HG02884 (cell line): ENCODE measurements around the gene SENP8.

Source experiments
- ATAC-seq: cut with Tn5 transposase; IDR thresholded peaks from one replicate; pipeline ENCODE4 v1.9.1; 2021; ENCODE audit warnings: mild to moderate bottlenecking, moderate library complexity; ENCODE audit not compliant: unreplicated experiment

SENP8 gene

DNA sequence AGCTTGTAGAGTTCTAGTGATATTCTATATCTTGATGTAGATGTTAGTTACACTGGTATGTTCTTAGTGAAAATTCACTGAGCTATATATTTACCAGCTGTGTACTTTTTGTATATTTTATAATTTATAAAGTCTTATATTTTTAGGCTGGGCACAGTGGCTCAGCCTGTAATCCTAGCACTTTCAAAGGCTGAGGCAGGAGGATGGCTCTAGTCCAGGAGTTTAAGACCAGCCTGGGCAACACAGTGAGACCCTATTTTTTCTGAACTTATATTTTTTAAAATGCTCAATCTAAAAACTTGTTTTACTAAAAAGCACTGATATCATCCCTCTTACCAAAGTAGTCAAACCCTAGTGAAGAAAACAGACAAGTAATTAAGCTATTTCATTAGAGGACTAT lies 5.4 kb upstream of the SENP8 start:
- ATAC-seq: no peak

DNA sequence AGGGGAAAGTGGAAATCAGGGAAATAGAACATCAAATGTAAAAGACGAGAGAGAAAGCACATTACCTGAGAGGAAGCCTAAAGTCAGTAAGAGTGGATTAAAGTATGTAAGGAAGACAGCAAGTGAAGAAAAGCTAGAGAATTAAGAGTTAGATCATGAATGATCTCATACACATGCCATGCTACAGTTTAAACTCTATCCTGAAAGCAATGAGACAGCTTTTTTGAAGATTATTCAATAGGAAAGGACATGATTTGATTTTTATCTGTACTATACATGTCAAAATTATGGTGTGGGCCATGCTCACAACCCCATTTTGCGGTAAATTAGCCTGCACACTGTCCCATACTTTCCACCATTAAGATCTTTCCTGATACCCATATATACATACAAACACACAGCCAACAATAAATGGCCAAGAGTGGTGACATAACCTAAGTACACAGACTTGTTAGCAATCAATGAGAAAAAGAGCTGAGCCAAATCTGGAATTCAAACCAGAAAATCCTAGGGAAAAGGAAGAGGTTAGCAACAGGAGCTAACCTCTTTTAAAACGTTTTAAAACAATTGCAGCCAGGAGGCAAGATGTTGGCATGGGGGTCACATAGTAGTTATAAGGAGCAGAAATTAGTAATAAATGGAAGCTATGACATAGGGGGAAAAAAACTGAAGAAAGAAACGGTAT lies 4.7 kb upstream of the SENP8 start:
- no peak for ATAC-seq

DNA sequence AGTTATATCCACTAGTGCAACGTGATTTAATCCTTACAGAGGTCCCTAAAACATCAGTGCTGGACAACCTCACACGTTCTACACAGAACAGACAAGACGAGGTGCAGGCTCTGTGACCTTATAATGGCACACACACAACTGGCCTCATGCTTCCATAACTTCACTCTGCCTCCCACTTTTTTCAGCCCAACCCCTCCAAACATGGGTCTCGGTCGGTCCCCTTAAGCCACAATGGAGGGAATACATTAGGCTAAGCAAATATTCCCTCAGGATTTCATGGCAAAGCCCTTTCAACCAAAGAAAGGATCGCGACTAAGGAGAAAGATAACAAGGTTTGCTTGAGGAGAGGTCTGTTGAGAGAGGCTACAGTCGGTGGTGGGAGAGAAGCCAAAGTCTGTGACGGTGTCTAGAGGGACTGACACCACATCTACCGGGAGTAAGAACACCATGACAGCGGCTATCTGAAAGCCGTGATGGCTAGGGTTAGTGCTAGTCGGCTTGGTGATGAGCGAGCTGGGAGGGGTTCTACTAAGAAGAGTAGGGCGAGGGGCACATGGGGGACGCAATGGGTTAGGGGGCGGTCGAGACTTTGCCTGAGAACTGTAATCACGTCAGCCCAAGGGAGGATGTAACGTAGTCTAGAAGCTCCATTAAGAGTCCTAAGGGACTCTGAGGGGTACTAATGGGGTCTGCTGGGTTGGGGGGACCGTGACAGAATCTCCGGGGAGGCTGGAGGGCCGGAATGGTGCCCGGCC lies 1.3 kb upstream of the SENP8 start:
- no peak for ATAC-seq

DNA sequence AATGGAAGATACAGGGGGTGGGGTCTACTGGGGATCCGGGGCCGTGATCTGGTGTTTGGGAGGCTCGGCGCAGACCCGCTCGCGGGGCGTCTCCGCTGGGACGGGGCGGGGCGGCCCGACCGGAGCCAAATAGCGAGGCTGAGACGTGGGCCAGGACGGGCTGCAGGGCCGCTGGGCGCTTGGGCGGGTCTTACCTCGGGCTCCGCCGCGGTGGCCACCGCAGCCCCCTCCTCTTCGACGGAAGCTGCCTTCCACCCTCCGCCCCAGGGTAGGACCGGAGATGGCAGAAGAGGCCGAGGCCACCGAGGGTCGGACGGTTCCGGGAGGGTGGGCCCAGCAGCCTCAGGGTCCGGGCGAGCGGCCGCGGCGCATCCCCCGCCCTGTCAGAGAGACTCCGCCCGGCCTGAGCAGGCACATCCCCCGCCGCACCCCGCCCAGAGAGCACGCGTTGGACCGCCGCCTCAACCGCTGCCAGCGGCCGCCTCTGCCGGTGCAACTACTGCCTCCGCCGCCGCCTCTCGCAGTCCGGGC lies 652 bp upstream of the SENP8 start:
- ATAC-seq: peak; percentile 59

GRCh38 chr15:72124218-72124617 lies 6.0 kb downstream of the SENP8 start:
- ATAC-seq: no peak

DNA sequence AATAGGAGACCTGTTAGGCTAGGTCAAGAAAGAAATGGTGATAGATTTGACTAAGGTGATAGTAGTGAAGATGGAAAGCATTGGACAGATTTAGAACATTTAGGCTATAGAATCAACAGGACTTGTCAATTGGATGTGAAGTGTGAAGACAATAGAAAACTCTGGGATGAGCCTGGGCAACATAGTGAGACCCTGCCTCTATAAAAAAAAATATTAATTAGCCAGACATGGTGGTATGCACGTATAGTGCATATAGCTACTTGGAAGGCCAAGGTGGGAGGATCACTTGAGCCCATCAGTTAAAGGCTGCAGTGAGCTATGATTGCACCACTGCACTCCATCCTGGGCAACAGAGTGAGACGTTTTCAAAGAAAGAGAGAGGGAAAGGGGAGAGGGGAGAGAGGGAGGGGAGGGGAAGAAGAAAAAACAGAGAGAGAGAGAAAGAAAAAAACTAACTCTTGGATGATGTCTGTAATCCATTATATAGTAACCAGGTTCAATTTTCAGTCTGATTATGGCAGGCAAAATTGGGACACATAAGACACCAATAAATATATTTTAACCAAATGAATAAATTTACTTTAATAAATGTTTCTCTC lies 9.6 kb downstream of the SENP8 start:
- ATAC-seq: no peak

- ATAC-seq: no peak
Measured at GRCh38 chr15:72128359-72128758, 10.2 kb downstream of the SENP8 start.

GRCh38 chr15:72130272-72130671 lies 12.1 kb downstream of the SENP8 start:
- no peak for ATAC-seq

GRCh38 chr15:72131922-72132321 lies 13.7 kb downstream of the SENP8 start:
- no peak for ATAC-seq

DNA sequence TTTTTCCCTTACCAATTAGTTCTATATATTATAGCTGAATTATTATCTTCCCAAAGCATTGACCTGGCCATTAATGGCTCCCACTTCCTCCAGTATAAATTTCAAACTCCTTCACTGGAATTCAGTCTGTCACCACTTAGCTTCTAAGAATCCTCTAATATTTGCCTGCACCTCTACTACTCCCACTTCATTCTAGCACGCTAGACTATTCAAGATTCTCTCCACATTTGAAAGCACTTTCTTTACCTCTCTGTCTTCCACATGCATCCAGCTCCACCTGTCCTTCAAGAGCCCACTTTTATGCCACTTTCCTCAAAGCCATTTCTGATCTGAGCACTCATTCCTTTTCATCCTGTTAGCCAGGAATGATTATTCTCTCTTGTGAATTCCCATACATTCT lies 15.0 kb downstream of the SENP8 start:
- no peak for ATAC-seq

- no peak for ATAC-seq
Measured at GRCh38 chr15:72135719-72136118, 17.5 kb downstream of the SENP8 start.

GRCh38 chr15:72136170-72137051 lies 18.2 kb downstream of the SENP8 start:
- no peak for ATAC-seq

DNA sequence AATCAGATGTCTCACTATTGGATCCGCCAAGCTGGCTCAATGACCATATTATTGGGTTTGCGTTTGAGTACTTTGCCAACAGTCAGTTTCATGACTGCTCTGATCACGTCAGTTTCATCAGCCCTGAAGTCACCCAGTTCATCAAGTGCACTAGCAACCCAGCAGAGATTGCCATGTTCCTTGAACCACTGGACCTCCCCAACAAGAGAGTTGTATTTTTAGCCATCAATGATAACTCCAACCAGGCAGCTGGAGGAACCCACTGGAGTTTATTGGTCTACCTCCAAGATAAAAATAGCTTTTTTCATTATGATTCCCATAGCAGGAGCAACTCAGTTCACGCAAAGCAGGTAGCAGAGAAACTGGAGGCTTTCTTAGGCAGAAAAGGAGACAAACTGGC lies 21.5 kb downstream of the SENP8 start:
- no peak for ATAC-seq

- ATAC-seq: no peak
Measured at GRCh38 chr15:72140088-72140487, 21.9 kb downstream of the SENP8 start.

- peak; percentile 100 for ATAC-seq
Measured at GRCh38 chr15:72141171-72142084, 23.2 kb downstream of the SENP8 start.

DNA sequence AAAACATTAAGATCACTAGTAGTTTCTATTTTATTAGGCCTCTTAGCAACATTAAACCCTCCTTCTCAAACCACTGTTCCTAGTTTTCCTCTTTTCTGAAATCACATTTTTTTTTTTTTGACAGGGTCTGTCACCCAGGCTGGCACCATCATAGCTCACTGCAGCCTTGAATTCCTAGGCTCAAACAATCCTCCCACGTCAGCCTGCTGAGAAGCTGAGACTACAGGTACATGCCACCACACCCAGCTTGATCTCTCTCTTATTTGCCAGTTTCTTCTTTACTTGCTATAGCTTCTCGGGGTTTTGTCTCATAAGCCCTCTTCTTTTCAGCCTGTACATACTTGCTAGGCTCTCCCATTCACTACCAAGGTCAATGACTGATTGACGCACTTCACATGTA lies 28.0 kb downstream of the SENP8 start:
- no peak for ATAC-seq

GRCh38 chr15:72146934-72147333 lies 28.7 kb downstream of the SENP8 start:
- no peak for ATAC-seq

- no peak for ATAC-seq
Measured at GRCh38 chr15:72147418-72147817, 29.2 kb downstream of the SENP8 start.

DNA sequence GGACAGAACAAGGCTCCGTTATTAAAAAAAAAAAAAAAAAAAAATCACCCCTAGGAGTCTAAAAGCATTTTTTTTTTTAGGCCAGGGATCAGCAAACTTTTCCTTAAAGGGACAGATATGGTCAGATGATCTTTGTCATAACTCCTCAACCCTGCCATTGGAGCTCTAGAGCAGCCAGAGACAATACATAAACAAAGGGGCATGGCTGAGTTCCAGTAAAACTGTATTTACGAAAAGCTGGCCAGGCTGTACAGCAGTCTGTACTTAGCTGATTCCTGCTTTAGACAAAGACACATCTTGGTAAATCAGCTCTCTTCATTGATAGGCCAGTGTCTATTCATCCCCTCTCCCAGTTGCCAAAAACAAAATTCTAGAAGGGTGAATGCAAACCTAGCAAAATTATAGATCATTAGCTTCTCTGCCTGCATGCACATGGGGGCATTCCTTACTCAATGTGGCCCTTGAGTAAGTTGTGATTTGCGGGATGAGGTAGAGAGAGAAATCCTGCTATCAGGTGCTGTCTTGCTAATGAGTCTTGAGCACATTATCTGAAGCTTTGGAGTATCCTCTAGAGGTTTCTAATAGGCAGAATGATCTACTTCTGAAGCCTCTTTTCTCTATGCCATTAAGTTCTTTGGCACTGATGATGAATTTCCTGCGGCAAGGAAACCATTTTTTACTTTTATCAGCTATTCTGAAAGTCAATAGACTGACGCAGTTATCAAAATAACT lies 35.2 kb downstream of the SENP8 start:
- no peak for ATAC-seq
